ENCODE data around the gene TECTA. TPM values are rescaled to one million over a fixed set of nuclear protein-coding genes. Genes with fewer than 3 reads are reported as not detected.

TECTA gene
- total and polyA plus RNA-seq, 2 experiments from 2014 or later: 0.17 to 0.50 TPM

GRCh38 chr11:121071846-121072450, 29.1 kb upstream of the TECTA start:
- Histone ChIP-seq H3K4me3 (no peak overlapping the region), H3K4me2 (no peak overlapping the region), H3K27me3 (no peaks in the 10 kb centered on the region), H3K9me2 (replicated peaks; ENCODE audit: insufficient read depth) (no peaks in the 10 kb centered on the region), H3K4me1 (ENCODE audit: insufficient read depth) (peaks cover 17% of the 10 kb centered on the region), H4K20me1 (ENCODE audit: insufficient read depth, poor library complexity, severe bottlenecking) (no peaks in the 10 kb centered on the region), H3K9me3 (ENCODE audit: low read depth) (no peaks in the 10 kb centered on the region), H3K27ac (no peak overlapping the region), H3K79me2 (no peaks in the 10 kb centered on the region), H3K36me3 (replicated peaks; ENCODE audit: insufficient read depth, low read depth) (no peaks in the 10 kb centered on the region), H2AFZ (no peak overlapping the region)
- TF ChIP-seq EZH2 (IDR thresholded peaks at IDR 0.05; ENCODE audit: borderline replicate concordance): no peak
- TF ChIP-seq EZH2phosphoT487 (IDR thresholded peaks at IDR 0.05; ENCODE audit: low read depth, severe bottlenecking, unreplicated experiment): no peak
- no peak for TF ChIP-seq CTCF (IDR thresholded peaks at IDR 0.05; ENCODE audit: poor library complexity)
- DNase-seq (ENCODE audit: low spot score): no peak
- WGBS (ENCODE audit: low lambda C conversion rate, missing lambda C conversion rate): 72% methylated on average over 5 of the region's 5 CpGs

GRCh38 chr11:121081321-121081720, 19.7 kb upstream of the TECTA start:
- H3K4me2 ChIP-seq: no peak overlapping the region
- no peaks in the 10 kb centered on the region for H3K9me3 ChIP-seq (ENCODE audit: low read depth)
- 100% methylated on average over 3 of the region's 3 CpGs for WGBS (ENCODE audit: low lambda C conversion rate, missing lambda C conversion rate)
- no peak overlapping the region for H3K4me3 ChIP-seq
- no peaks in the 10 kb centered on the region for H4K20me1 ChIP-seq (ENCODE audit: insufficient read depth, poor library complexity, severe bottlenecking)
- DNase-seq (ENCODE audit: low spot score): no peak
- H2AFZ ChIP-seq: no peak overlapping the region
- H3K27me3 ChIP-seq: no peaks in the 10 kb centered on the region
- H3K9me2 ChIP-seq (replicated peaks; ENCODE audit: insufficient read depth): no peaks in the 10 kb centered on the region
- H3K79me2 ChIP-seq: no peaks in the 10 kb centered on the region
- H3K4me1 ChIP-seq (ENCODE audit: insufficient read depth): no peaks in the 10 kb centered on the region
- H3K27ac ChIP-seq: no peak overlapping the region
- H3K36me3 ChIP-seq (replicated peaks; ENCODE audit: insufficient read depth, low read depth): no peaks in the 10 kb centered on the region
- TF ChIP-seq EZH2 (IDR thresholded peaks at IDR 0.05; ENCODE audit: borderline replicate concordance) (no peak), EZH2phosphoT487 (IDR thresholded peaks at IDR 0.05; ENCODE audit: low read depth, severe bottlenecking, unreplicated experiment) (no peak), CTCF (IDR thresholded peaks at IDR 0.05; ENCODE audit: poor library complexity) (no peak)

GRCh38 chr11:121082219-121082618, 18.8 kb upstream of the TECTA start:
- Histone ChIP-seq H3K4me1 (ENCODE audit: insufficient read depth) (no peaks in the 10 kb centered on the region), H3K27me3 (no peaks in the 10 kb centered on the region), H3K36me3 (replicated peaks; ENCODE audit: insufficient read depth, low read depth) (no peaks in the 10 kb centered on the region), H4K20me1 (ENCODE audit: insufficient read depth, poor library complexity, severe bottlenecking) (no peaks in the 10 kb centered on the region), H3K9me3 (ENCODE audit: low read depth) (no peaks in the 10 kb centered on the region), H3K79me2 (no peaks in the 10 kb centered on the region), H2AFZ (no peak overlapping the region), H3K4me2 (no peak overlapping the region), H3K9me2 (replicated peaks; ENCODE audit: insufficient read depth) (no peaks in the 10 kb centered on the region), H3K27ac (no peak overlapping the region), H3K4me3 (no peak overlapping the region)
- DNase-seq (ENCODE audit: low spot score): no peak
- 86% methylated on average over 1 of the region's 1 CpG for WGBS (ENCODE audit: low lambda C conversion rate, missing lambda C conversion rate)
- no peak for TF ChIP-seq EZH2phosphoT487 (IDR thresholded peaks at IDR 0.05; ENCODE audit: low read depth, severe bottlenecking, unreplicated experiment)
- TF ChIP-seq CTCF (IDR thresholded peaks at IDR 0.05; ENCODE audit: poor library complexity): no peak
- no peak for TF ChIP-seq EZH2 (IDR thresholded peaks at IDR 0.05; ENCODE audit: borderline replicate concordance)
